Hematopoietic multipotent progenitor cell treated with erythropoietin and hydrocortisone succinate and interleukin-3 and kit ligand, for 15 days (in vitro differentiated cells): Measurements from ENCODE around the gene FBXW12.
"Not testable (repeated sequence)": the region's sequence is repeated elsewhere in the genome, so short reads cannot be mapped to it uniquely, and the experiment has no call there.

Source experiments
- DNase-seq: peaks from one replicate; pipeline ENCODE4 v3.0.0-alpha.2; 2015; ENCODE audit warnings: low spot score

Gene FBXW12

DNA sequence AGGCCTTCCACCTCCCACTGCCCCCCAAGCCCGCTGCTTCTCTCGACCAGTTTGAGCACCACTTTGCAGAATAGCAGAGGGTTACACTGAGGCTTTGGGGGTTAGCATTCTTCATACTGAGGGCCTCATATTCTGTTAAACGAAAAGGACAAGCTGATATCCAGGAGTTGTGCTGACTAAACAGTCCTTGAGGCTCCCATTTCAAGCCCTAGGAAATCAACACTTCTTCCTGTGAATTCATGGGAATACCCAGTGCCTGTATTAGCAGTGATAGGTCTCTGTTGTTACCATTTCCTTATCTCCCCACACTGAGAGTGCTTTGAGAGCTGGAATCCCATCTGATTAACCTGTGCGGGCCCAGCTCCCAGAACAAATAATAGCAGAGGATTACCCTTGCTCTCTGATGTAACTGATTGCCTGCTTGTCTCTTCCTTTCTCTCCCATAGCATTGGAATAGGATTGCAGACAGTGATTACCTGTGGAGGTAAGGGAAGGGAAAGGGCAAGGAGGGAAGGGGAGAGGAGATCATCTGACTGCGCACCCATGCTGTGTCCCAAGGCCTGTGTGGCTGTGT lies 930 bp downstream of the FBXW12 start:
- DNase-seq = no peak

DNA sequence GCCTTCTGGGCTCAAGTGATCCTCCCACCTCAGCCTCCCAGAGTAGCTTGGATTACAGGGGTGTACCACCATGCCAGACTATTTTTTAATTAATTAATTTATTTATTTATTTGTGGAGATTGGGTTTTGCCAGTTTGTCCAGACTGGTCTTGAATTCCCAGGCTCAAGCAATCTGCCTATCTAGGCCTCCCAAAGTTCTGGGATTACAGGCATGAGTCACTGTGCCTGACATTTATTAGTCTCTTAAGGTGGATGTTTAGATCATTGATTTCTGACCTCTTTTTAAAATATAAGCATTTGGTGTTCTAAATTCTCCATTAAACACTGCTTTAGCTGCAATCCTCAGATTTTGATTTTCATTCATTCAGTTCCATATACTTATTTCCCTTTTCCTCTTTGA lies 15.6 kb downstream of the FBXW12 start:
- no peak for DNase-seq

DNA sequence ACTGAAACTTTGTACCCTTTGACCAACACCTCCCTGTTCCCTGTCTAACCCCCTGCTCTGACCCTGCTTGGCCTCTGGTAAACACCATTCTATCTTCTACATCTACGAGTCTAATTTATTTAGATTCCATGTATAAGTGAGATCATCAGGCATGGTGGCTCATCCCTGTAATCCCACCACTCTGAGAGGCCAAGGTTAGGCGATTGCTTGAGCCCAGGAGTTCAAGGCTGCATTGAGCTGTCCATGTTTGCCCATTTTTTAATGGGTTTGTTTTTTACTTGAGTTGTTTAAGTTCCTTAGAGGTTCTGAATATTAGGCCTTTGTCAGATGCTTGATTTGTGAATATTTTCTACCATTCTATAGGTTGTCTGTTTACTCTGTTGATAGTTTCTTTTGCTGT lies 16.9 kb downstream of the FBXW12 start:
- no peak for DNase-seq

DNA sequence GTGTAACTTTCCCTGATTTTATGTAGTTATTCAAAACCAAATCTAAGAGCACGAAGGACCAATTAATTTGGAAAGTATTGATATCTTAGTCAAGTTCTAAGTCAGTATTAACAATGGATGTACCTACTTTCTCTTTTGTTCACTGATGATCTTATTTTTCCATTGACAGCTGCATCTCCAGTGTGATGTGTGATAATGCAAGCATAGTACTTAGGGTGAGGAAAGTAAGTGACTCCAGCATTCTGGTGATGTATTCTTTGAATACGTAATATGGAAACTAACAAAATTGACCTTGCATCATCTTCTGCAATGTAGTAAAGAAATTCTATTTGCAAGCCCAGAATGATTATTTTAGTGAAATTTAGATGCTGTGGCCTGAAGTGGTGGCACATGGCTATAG lies 22.4 kb downstream of the FBXW12 start:
- DNase-seq = no peak

DNA sequence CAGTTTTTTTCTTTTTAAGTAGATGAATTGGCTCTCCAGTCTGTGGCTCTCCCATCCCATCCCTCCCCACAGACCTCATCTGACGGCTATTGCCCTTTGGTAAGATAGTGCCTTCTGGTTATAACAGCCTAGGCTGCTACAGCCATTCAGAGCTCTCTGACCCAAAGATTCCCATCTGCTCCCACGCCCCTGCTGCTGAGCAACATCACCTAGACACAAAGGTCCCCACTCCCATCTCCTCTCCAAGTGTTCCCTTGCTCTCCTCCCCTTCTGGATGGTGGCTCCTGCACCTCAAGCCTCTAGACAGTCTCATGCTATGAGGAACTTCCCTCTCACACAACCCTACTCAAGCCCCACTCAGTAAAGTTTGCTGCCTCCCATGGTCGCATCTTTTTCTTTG lies 23.7 kb downstream of the FBXW12 start:
- no peak for DNase-seq

DNA sequence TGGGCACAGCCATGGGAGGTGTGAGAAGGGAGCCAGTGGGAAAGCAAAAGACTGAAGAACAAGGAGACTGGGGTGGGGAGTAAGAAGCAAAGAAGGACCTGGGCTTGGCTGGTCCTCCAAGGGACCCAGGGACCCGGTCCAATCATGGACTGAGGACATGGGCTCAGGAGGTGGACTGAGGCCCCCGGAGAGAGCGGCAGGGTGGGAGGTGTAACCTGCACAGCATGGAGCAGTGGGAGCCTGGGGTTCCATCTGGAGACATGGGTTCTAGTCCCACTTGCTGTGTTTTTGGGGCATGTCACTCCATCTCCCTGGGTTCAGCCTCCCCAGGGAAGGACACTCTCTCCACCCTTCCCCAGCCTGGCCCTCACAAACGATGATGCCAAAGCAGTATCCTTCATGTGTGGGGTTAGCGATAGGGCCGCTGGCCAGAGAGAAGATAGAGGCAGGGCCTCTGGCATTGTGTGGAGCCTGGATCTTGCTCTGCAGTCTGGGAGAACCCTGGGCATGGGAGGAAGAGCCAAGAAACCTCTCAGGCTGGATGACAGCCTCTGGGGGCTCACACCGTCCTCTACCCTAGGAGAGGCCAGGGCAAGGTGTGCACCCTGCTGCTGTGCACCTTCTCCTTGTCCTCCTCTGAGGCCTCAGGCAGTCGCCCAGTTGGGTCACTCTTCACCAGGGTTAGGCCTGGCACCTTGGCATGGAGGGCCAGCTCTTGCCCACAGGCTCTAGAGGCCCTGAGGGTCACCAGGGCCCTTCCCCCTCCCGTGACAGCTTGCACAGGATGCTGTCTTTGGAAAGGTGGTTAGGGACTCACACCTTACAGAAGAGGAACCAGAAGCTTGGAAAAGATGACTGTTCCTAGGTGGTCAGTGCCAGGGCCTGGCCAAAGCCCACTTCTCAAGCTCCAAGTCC lies 26.0 kb downstream of the FBXW12 start:
- no peak for DNase-seq

DNA sequence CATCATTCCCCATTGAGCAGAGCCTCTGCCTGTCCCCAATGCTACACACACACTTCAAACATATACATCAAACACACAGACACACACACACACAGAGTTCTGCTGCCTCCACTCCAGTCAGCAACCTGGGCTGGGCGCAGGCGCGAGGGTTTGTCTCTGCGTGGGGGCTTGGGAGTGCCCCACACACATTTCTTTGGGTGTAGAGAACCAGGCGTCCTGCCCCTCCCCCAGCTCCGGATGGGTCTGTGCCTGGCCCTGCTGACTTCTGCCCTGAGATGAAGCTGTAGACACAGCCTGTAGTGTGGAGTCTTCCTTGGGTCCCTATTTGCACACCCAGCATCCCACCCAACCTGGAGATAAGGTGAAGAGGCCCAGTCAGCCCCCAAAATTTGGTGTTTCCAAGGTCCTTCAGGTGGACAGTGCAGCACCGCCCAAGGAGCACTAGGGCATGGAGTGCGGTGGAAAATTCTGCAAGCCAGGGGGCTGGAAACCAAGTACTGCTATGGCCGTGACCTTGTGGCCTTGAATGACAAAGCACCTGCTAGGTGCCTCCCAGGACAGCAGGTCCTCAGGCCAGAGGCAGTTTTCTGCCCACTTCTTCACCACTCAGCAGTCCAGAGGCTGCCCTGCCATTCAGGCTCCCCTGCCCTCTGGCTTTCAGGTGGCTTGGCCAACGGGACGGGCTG lies 26.8 kb downstream of the FBXW12 start:
- no peak for DNase-seq

DNA sequence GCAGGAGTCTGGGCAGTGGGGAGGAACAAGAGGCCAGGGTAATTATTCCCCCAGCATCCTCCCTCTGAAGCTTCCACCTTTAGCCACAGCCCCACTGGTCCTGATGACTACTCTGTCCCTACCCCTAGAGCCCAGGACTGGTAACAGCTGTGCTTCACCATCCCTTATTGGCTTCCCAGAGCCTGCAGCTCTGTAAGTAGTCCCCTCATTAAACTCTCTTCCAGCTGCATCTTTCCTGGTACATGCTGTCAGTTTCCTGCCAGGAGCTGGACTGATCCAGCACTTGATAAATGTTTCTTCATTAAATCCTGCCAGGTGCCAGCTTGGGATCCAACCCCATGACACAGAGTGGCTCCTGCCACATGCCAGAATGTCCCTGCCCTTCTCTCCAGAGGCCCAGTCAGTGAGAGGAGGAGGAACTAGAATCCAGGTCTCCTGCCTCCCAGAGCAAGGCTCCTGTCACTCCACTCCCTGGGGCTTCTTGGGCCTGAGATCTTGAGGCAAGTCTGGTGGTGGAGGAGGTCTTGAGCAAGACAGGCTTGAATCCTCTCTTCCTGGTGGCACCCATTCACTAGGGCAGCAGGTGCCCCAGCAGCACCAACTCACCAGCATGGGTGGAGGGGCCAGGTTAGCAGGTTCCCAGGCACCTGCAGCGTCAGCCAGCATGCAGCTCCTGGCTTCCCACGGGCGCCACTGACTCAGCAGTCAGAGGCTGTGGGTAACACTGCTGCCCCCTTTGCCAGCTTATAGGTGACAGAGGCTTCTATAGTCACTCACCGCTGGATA lies 27.6 kb downstream of the FBXW12 start:
- no peak for DNase-seq

DNA sequence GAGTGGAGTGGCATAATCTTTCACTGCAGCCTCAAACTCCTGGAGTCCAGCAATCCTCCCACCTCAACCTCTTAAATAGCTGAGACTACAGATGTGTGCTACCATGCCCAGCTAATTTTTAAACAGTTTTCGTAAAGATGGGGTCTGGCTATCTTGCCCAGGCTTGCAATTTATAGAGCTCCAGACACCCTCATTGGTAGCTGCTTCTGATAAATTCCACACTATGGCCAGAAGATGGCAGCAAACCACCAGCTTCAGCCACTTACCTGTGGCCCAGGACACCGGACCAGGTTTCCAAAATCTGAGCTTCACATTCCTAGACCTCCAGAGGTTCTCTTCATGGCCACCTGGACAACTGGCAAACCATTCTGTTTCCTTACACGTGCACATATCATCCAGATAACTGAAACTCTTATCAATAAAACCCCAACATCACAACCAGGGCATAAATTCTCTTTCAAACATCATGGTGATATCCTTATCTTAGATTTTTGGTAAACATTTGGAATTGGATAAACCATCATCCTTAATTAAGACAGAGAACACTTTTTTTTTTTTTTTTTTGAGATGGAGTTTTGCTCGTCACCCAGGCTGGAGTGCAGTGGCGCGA lies 28.9 kb downstream of the FBXW12 start:
- DNase-seq = peak; percentile 77

DNA sequence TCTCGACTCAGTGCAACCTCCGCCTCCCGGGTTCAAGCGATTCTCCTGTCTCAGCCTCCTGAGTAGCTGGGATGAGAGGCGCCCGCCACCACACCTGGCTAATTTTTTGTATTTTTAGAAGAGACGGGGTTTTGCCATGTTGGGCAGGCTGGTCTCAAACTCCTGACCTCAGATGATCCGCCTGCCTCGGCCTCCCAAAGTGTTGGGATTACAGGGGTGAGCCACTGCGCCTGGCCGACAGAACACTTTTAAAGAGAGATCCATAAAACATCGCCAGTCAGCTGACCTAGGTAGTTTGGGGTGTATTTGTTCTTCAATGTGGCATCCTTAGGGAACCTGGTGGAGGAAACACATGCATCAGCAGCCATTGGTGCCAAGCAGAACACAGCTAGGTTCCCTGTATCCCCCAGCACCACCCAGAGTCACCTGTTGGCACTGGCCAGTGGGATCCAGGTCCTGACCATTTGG lies 29.4 kb downstream of the FBXW12 start:
- not testable (repeated sequence) for DNase-seq

DNA sequence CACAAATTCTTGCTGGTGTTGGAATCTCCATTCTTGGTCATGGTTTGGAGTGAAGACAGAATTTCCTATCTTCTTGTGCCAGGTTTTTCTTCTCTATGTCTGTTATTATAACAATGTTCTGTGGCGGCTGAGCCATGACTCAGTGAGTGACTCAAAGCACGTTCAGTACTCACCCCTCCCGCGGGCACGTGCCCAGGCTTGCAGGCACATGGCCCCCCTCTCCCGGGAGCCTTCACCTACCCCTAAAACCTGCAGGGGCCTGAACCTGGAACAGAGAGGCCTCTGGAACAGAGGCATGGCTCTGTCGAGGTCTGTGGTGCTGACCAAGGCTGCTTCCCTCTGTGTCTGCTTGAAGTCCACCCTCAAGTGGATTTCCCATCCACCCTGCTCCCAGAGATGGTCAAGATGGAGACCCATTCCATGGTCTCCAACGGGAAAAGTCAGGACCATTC lies 30.3 kb downstream of the FBXW12 start:
- no peak for DNase-seq

DNA sequence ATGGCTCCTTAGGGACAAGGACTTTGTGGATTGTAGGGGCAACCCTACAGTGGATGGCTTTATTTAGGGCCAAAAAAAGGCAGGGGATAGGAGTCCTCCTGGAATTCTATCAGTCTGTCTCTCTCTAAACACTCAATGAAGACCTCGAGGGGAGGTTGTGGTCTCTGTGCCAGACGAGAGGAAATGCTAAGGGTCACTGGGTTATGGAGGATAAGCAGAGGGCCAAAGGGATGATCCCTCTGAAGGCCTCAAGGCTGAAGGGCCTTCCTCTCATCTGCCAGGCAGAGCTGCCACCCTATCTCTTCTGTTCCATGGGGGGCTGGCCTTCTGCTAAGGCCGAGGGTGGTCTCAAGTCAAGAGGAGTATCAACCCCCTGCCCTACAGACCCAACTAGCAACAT lies 30.9 kb downstream of the FBXW12 start:
- no peak for DNase-seq

DNA sequence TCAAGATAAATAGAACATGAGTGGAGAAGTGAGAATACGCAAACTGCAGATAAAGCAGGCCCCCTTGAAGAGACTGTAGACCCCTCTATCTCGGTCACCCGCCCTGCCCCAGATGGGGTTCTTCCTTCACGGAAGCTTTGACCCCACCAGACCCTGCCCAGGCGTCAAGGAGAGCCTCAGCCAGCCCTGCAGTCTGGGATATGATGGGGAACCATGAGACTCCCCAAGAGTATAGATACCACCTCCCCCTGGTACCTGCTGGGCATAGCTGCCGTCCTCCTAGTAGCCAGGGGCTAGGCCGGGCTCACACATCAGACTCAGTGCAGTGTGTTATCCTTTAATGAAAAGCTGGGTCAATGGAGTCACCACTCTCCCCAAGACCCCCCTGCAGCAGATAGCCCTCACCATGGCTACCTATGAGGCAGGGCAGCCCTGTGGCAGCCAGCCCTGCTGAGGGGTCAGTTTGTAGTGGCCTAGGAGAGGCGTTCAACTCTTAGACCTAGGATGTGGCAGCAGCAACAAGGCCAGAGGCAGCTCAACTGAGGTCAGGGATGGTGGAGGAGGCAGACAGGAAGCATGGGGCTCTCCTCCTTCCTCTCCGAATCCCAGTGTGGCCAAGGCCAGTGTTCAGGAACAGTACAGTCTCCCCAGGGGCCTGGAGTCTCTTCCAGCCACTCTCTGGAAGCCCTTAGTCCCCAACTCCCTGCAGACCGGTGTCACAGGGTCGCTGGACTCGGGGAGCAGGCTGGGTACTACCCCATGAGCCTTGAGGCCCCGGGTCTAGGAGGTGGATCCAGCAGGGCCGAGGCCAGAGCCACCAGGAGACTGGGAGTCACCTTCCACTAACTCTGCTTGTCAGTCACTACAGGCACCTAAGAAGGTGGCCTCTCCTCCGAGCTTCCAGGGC lies 31.8 kb downstream of the FBXW12 start:
- no peak for DNase-seq

DNA sequence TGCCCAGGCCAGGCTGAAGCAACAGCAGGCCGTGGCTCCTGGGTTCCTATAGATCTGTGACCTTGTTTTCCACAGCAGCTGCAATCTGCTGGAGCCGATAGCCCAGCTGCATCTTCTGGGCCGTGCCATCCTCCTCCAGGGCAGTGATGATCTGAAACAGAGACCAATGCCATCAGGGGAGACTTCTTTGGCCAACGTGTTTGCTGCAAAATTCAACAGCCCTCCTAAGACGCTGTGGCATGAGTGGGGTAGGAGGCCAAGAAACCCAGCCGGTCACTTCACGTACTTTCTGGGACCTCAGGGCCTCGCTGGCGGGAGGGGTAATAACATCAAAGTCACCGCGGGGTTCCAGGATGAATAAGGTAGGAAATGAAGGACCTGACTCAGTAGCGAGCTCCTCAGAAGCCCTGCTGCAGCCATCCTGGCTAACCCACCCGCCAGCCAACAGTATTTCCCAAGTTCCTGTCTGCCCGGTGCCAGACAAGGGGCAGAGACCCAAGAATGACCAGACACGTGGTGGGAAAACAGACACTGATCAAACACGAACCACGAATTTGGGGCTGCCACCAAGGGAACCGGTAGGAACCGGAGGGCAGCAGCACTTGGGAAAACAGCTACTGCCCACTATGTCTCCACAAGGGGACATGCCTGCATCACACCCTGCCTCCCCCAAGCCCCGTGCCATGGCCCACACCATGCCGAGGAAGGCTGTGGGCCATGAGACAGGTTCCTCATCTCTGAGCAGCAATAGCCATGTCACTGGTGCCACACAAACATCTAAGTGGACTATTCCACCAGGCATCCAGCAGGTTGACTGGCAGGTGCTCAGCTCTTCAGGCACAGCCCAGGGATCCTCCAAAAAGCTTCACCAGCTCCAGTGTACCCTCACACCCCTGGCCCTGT lies 32.7 kb downstream of the FBXW12 start:
- no peak for DNase-seq

DNA sequence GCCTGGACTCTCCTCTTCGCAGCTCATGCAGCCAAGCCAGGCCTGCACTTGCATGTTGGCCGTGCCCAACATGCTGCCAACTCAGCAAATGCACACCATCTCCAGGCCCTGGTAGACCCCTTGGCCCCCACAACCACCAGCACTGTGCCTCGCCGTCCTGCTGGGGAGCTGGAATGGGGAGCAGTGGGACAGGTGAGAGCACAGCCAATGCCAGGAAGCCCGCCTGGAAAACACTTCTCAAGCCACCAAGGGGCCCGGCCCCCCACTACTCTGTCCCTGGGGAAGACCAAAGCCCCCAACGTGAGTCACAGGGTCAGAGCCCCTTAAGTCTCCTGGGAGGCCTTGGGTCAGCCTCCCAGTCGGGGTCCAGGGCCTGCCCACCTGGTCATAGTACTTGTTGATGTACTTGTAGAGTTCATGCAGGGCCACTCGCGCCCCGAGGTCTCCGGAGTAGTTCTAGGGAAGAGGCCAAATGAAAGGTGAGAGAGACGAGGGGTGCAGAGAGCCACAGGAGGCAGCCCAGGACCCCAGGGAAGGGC lies 33.4 kb downstream of the FBXW12 start:
- no peak for DNase-seq

DNA sequence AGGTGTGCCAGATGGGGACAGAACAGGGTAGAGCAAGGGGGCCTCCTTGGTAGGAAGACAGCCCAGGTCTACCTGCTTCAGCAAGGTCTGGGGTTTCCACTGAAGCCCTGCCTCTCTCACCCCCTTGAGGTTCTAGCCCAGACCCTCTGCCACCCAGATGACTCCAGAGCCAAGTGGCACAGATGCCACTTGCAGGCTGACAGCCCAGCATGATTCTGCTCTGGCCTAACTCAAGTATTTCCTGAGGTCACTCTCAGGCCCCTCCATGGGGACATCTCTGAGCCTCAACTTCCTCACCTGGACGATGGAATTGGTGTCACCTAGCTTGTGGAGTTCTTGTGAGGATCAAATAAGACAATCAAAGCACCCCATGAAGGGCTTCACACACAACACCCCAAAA lies 34.0 kb downstream of the FBXW12 start:
- DNase-seq = no peak

DNA sequence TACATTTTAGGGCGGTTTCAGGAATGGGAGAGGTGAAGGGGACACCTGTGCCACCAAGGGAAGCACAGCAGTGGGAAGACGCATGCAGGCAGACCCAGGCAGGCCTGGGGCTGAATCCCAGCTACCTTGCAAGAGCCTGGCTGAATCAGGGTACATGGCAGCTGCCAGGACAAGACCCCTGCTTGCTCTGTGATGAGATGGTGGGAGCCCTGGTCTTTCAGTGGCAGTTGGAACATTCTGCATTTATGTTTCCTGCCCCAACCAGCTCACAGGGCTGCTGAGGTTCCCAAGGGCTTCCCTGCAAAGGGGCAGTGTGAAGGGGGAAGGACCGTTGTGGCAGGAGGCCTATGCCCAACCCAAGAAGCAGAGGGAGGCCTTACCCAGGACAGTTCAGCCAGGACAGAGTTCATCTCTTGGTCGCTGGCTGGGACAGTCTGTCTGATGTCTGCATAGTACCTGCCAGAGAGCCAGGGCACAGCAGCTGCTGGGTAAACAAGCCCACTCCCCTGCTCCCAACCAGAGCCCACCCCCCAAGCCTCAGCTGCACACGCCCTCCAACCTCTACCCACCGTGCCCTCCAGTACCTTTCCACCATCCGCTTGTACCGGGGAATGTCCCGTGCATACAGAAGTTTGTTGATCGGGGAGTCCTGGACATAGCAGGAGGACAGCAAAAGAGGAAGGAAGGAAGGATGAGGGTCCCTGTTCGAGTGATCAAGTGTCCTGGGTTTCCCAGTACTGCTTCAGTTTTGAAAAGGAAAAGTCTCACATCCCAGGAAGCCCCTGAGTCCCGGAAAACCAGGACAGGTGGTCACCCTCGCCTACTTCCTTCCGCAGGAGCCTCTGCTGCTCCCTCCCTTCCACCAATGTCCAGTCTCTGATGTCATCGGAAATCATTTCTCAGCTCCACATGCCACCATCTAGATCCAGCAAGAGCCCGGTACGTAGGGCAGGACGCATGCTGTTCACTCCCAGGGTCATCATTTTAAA lies 34.7 kb downstream of the FBXW12 start:
- DNase-seq = no peak

DNA sequence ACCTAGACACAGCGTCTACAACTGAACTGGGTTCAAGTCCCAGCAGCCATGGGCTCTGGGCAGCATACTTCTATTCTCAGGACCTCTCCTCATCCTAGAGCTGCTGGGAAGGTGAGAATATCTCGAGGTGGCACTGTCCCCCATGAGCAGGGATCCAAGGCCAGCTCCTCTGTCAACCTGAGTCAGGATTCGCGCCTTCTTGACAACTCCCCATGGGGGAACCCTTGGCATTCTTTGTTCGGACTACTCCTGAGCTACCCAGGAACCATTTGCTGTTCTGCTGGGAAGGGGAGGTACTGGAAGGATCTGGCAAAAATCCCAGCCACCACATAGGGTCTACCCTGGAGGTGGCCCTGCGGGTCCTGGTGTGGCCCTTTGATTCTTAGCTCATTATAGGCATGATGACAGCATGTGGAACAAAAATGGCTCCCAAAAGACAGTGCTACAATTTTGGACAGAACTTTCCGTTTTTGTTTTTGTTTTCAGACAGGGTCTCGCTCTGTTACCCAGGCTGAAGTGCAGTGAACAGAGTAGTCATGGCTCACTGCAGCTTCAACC lies 35.6 kb downstream of the FBXW12 start:
- DNase-seq = no peak
